ENCODE data around the gene CFAP298.
"Not testable (repeated sequence)": the region's sequence is repeated elsewhere in the genome, so short reads cannot be mapped to it uniquely, and the experiment has no call there.

Gene CFAP298

DNA sequence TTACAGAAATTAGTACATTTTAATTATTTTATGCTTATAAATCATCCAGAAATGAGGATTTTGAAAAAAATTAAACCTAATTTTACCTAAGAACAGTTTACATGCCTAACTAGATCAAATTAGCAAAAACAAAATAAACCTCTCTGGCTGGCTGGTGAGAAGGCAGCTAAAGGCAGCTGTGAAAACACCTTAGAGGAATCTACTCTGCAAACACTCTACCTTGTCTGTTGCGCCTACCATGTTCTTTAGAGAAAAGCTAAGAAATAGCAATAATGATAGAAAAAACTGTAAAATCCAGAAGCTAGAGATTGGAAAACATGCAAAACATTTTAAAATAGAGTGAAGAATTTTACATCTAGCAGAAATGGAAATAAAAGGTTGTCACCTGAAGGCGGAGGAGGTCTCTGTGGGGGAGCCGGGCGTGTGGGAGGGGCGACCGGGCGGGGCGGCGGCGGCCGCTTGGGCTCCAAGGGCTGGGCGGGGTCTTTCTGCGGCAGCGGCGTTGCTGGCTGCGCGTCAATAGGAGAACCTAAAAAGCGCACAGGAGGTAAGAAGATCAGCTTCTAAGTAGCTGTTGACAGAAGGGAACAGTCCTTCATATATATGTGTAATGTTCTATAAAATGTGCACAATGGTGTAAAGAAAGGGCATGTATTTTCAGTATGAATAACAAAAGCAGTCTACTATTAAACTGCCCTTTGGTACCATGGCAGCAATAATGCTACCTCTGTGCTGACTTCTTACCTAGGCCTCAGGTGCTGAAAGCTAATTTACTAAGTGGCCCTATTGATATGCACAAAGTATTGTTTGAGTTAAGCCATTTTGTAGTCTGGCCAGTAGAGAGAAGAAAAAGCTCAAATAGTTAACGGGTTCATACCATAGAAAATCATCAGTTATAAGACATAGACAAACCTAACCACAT, 33.3 kb upstream of the CFAP298 start:
- H3K4me3 ChIP-seq (ENCODE audit: low read length) = no peak overlapping the region
- peaks cover 2% of the 10 kb centered on the region for H3K4me1 ChIP-seq (ENCODE audit: control insufficient read depth, low read depth, low read length)
- no peak overlapping the region for H4K5ac ChIP-seq (ENCODE audit: low read length)
- H2BK15ac ChIP-seq (replicated peaks; ENCODE audit: low read depth) = no peak overlapping the region
- H3K27ac ChIP-seq (ENCODE audit: low read depth, low read length) = no peak overlapping the region
- H3K27me3 ChIP-seq (ENCODE audit: insufficient read depth, low read length, poor library complexity) = no peaks in the 10 kb centered on the region
- no peak overlapping the region for H3K4ac ChIP-seq (ENCODE audit: low read depth, low read length)
- no peak overlapping the region for H2AK5ac ChIP-seq (ENCODE audit: low read length)
- no peaks in the 10 kb centered on the region for H3K79me2 ChIP-seq (ENCODE audit: control insufficient read depth, insufficient read depth, low read length)
- no peak overlapping the region for H3K18ac ChIP-seq (ENCODE audit: low read length)
- no CpG with 5 or more reads among the region's 19 CpGs for WGBS (ENCODE audit: extremely low coverage, insufficient coverage, low lambda C conversion rate)
- no peak overlapping the region for H3K56ac ChIP-seq (ENCODE audit: low read length)
- H3K23ac ChIP-seq (ENCODE audit: low read length) = no peak overlapping the region
- H3K9ac ChIP-seq (ENCODE audit: low read length) = no peak overlapping the region
- DNase-seq = peak; percentile 48
- peak overlapping the region; percentile 6 for H3K4me2 ChIP-seq (ENCODE audit: low read length)
- no peaks in the 10 kb centered on the region for H3K36me3 ChIP-seq (ENCODE audit: control insufficient read depth, insufficient read depth, low read length)
- no peak overlapping the region for H2BK5ac ChIP-seq (ENCODE audit: low read length)
- no peak overlapping the region for H4K8ac ChIP-seq (ENCODE audit: low read depth, low read length)
- no peaks in the 10 kb centered on the region for H3K79me1 ChIP-seq (ENCODE audit: low read length)
- no peak overlapping the region for H2BK120ac ChIP-seq (ENCODE audit: low read depth, low read length)

DNA sequence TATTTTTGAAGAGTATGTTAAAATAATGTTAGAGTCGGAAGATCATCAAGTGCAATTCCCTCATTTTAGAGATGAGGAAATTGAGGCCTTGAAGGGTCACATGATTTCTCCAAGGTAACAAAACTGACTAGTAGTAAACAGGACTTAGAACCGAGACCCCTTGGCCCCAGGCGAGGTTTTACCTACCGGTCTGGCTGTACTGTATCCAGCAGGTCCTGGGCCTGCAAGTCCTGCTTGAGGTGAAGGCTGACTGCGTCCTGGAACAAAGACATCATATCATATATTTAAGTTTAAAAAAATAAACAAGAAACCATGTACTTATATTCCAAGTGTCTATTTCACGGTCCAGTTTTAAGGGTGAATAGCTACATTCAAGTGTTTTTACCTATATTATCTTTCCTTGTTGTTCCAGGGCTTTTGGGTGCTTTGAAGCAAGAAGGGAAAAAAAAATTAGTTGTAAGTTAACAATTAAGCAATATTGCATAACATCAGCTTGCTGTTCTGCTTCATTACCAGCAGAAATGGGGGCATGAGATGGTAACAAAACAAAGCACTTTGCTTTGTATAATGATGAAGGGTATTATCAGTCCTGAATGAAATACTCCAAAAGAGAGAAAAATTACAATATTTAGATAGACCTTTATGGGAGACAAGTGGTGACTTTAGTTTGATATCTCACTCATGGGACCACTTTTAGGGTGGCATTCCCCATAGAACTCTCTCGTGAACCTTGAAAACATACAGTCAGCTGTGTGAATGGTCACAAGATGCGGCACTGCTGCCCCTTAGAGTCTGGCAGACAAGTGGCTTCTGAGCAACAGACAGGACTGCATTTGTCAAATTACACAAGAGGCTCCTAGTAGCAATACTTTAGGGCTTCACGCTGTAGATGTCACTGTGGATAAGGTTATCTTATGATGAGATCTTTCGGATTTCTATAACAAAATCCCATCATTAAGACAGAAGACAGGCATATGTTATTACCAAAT, 29.8 kb upstream of the CFAP298 start:
- Histone ChIP-seq H3K4me3 (ENCODE audit: low read length) (no peak overlapping the region), H3K79me1 (ENCODE audit: low read length) (no peaks in the 10 kb centered on the region), H2BK5ac (ENCODE audit: low read length) (no peak overlapping the region), H2AK5ac (ENCODE audit: low read length) (no peak overlapping the region), H3K27ac (ENCODE audit: low read depth, low read length) (no peak overlapping the region), H3K4ac (ENCODE audit: low read depth, low read length) (no peak overlapping the region), H3K4me2 (ENCODE audit: low read length) (no peak overlapping the region), H4K5ac (ENCODE audit: low read length) (no peak overlapping the region), H3K18ac (ENCODE audit: low read length) (no peak overlapping the region), H3K9ac (ENCODE audit: low read length) (no peak overlapping the region), H3K56ac (ENCODE audit: low read length) (no peak overlapping the region), H3K36me3 (ENCODE audit: control insufficient read depth, insufficient read depth, low read length) (no peaks in the 10 kb centered on the region), H3K27me3 (ENCODE audit: insufficient read depth, low read length, poor library complexity) (no peaks in the 10 kb centered on the region), H2BK120ac (ENCODE audit: low read depth, low read length) (no peak overlapping the region), H4K8ac (ENCODE audit: low read depth, low read length) (no peak overlapping the region), H3K23ac (ENCODE audit: low read length) (no peak overlapping the region), H3K4me1 (ENCODE audit: control insufficient read depth, low read depth, low read length) (peaks cover 2% of the 10 kb centered on the region), H2BK15ac (replicated peaks; ENCODE audit: low read depth) (no peak overlapping the region), H3K79me2 (ENCODE audit: control insufficient read depth, insufficient read depth, low read length) (no peaks in the 10 kb centered on the region)
- 100% methylated on average over 1 of the region's 10 CpGs for WGBS (ENCODE audit: extremely low coverage, insufficient coverage, low lambda C conversion rate)
- DNase-seq = no peak

GRCh38 chr21:32626621-32627196, 14.5 kb upstream of the CFAP298 start:
- no peak overlapping the region for H3K18ac ChIP-seq (ENCODE audit: low read length)
- H4K5ac ChIP-seq (ENCODE audit: low read length) = no peak overlapping the region
- no peak overlapping the region for H3K56ac ChIP-seq (ENCODE audit: low read length)
- H2BK15ac ChIP-seq (replicated peaks; ENCODE audit: low read depth) = no peak overlapping the region
- no CpG with 5 or more reads among the region's 3 CpGs for WGBS (ENCODE audit: extremely low coverage, insufficient coverage, low lambda C conversion rate)
- no peak overlapping the region for H2BK120ac ChIP-seq (ENCODE audit: low read depth, low read length)
- H3K36me3 ChIP-seq (ENCODE audit: control insufficient read depth, insufficient read depth, low read length) = no peaks in the 10 kb centered on the region
- H4K8ac ChIP-seq (ENCODE audit: low read depth, low read length) = no peak overlapping the region
- no peaks in the 10 kb centered on the region for H3K27me3 ChIP-seq (ENCODE audit: insufficient read depth, low read length, poor library complexity)
- H3K79me1 ChIP-seq (ENCODE audit: low read length) = no peaks in the 10 kb centered on the region
- H3K27ac ChIP-seq (ENCODE audit: low read depth, low read length) = no peak overlapping the region
- H3K4me1 ChIP-seq (ENCODE audit: control insufficient read depth, low read depth, low read length) = no peaks in the 10 kb centered on the region
- no peak for DNase-seq
- no peak overlapping the region for H3K9ac ChIP-seq (ENCODE audit: low read length)
- H3K79me2 ChIP-seq (ENCODE audit: control insufficient read depth, insufficient read depth, low read length) = no peaks in the 10 kb centered on the region
- no peak overlapping the region for H3K4me2 ChIP-seq (ENCODE audit: low read length)
- no peak overlapping the region for H2BK5ac ChIP-seq (ENCODE audit: low read length)
- H3K23ac ChIP-seq (ENCODE audit: low read length) = no peak overlapping the region
- H3K4ac ChIP-seq (ENCODE audit: low read depth, low read length) = no peak overlapping the region
- no peak overlapping the region for H3K4me3 ChIP-seq (ENCODE audit: low read length)
- H2AK5ac ChIP-seq (ENCODE audit: low read length) = no peak overlapping the region

- no CpG with 5 or more reads among the region's 6 CpGs for WGBS (ENCODE audit: extremely low coverage, insufficient coverage, low lambda C conversion rate)
- H3K4me3 ChIP-seq (ENCODE audit: low read length); H3K18ac ChIP-seq (ENCODE audit: low read length); H2AK5ac ChIP-seq (ENCODE audit: low read length); DNase-seq; H3K4ac ChIP-seq (ENCODE audit: low read depth, low read length); H3K56ac ChIP-seq (ENCODE audit: low read length); H3K27me3 ChIP-seq (ENCODE audit: insufficient read depth, low read length, poor library complexity); H3K4me1 ChIP-seq (ENCODE audit: control insufficient read depth, low read depth, low read length); H3K4me2 ChIP-seq (ENCODE audit: low read length); H2BK120ac ChIP-seq (ENCODE audit: low read depth, low read length); H3K23ac ChIP-seq (ENCODE audit: low read length); H4K5ac ChIP-seq (ENCODE audit: low read length); H3K36me3 ChIP-seq (ENCODE audit: control insufficient read depth, insufficient read depth, low read length); H2BK5ac ChIP-seq (ENCODE audit: low read length); H3K79me1 ChIP-seq (ENCODE audit: low read length); H3K79me2 ChIP-seq (ENCODE audit: control insufficient read depth, insufficient read depth, low read length); H3K27ac ChIP-seq (ENCODE audit: low read depth, low read length); H3K9ac ChIP-seq (ENCODE audit: low read length); H2BK15ac ChIP-seq (replicated peaks; ENCODE audit: low read depth); H4K8ac ChIP-seq (ENCODE audit: low read depth, low read length): not testable (repeated sequence)
These were observed 6.0 kb upstream of the CFAP298 start for GRCh38 chr21:32618218-32618617.

DNA sequence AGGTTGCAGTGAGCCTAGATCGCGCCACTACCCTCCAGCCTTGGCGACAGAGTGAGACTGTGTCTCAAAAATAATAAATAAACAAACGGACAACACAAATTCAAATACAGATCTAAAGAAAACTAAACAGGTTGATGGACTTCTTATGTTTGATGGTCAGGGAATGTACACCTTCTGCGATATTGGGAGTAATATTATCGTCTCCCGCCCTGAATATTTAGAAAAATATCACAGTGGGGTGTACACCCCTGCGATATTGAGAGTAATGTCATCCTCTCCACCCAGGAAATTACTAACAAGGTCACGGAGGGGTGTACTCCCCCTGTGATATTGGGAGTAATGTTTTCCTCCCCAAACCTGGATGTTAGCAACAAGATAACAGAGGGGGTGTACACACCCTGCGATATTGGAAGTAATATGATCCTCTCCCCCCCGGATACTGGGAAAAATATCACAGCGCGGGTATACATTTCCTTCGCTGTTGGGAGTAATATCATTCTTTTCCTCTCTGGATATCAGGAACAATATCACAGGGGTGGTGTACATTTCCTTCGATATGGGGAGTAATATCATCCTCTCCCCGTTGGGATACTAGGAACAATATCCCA, 1.4 kb upstream of the CFAP298 start:
- no peak overlapping the region for H4K8ac ChIP-seq (ENCODE audit: low read depth, low read length)
- no peak overlapping the region for H2BK15ac ChIP-seq (replicated peaks; ENCODE audit: low read depth)
- peak overlapping the region; percentile 87 for H3K9ac ChIP-seq (ENCODE audit: low read length)
- no peak overlapping the region for H3K23ac ChIP-seq (ENCODE audit: low read length)
- H3K18ac ChIP-seq (ENCODE audit: low read length) = no peak overlapping the region
- peaks cover 3% of the 10 kb centered on the region for H3K79me1 ChIP-seq (ENCODE audit: low read length)
- H3K4me3 ChIP-seq (ENCODE audit: low read length) = no peak overlapping the region
- H3K79me2 ChIP-seq (ENCODE audit: control insufficient read depth, insufficient read depth, low read length) = peaks cover 6% of the 10 kb centered on the region
- H2BK5ac ChIP-seq (ENCODE audit: low read length) = no peak overlapping the region
- no peak overlapping the region for H3K4ac ChIP-seq (ENCODE audit: low read depth, low read length)
- no peaks in the 10 kb centered on the region for H3K36me3 ChIP-seq (ENCODE audit: control insufficient read depth, insufficient read depth, low read length)
- H4K5ac ChIP-seq (ENCODE audit: low read length) = no peak overlapping the region
- no peaks in the 10 kb centered on the region for H3K27me3 ChIP-seq (ENCODE audit: insufficient read depth, low read length, poor library complexity)
- H3K56ac ChIP-seq (ENCODE audit: low read length) = peak overlapping the region; percentile 8
- no peak overlapping the region for H2AK5ac ChIP-seq (ENCODE audit: low read length)
- no peak overlapping the region for H3K4me2 ChIP-seq (ENCODE audit: low read length)
- WGBS (ENCODE audit: extremely low coverage, insufficient coverage, low lambda C conversion rate) = no CpG with 5 or more reads among the region's 16 CpGs
- no peak for DNase-seq
- no peaks in the 10 kb centered on the region for H3K4me1 ChIP-seq (ENCODE audit: control insufficient read depth, low read depth, low read length)
- H2BK120ac ChIP-seq (ENCODE audit: low read depth, low read length) = no peak overlapping the region
- no peak overlapping the region for H3K27ac ChIP-seq (ENCODE audit: low read depth, low read length)
